WTC11 (cell line): ENCODE data around the gene TSC22D2. TPM values are rescaled to one million over a fixed set of nuclear protein-coding genes. Genes with fewer than 3 reads are reported as not detected.

Experiments
- ATAC-seq: fragments of 200-7000 bp; cut with Tn5 transposase; 2 replicates; pipeline ENCODE4 v1.10.0; 2021; ENCODE audit warnings: mild to moderate bottlenecking, moderate library complexity
- CTCF ChIA-PET: fragments of 300-600 bp; sonication (Branson Sonifier 250); formaldehyde crosslinking; loops from one replicate; lab custom pipeline; 2021; ENCODE audit warnings: antibody characterized with exemption; lab: Charles Lee
- POLR2A ChIA-PET: fragments of 350-600 bp; sonication (Branson Sonifier 250); formaldehyde crosslinking; loops from one replicate; lab custom pipeline; 2021; ENCODE audit warnings: antibody characterized with exemption; lab: Charles Lee
- DNase-seq: peaks from one replicate; pipeline ENCODE4 v3.0.0; 2021; ENCODE audit warnings: low spot score
- H3K27ac Mint-ChIP-seq: 2 replicates; pipeline ENCODE4 v1.8.0; 2021; ENCODE audit warnings: mixed read lengths
- H3K27me3 Mint-ChIP-seq: 2 replicates; pipeline ENCODE4 v1.8.0; 2021; ENCODE audit warnings: low read depth, mild to moderate bottlenecking, moderate library complexity, mixed read lengths
- H3K36me3 Mint-ChIP-seq: 2 replicates; pipeline ENCODE4 v1.8.0; 2021; ENCODE audit warnings: mixed read lengths
- H3K4me1 Mint-ChIP-seq: 2 replicates; pipeline ENCODE4 v1.8.0; 2022; ENCODE audit warnings: mixed read lengths
- H3K4me3 Mint-ChIP-seq: 2 replicates; pipeline ENCODE4 v1.8.0; 2021; ENCODE audit warnings: mild to moderate bottlenecking, moderate library complexity, mixed read lengths
- H3K9me3 Mint-ChIP-seq: 2 replicates; pipeline ENCODE4 v1.8.0; 2021; ENCODE audit warnings: mixed read lengths
- CTCF ChIP-seq: fragments of 200-600 bp; IDR thresholded peaks from 2 replicates; pipeline ENCODE4 v1.8.0; 2022; ENCODE audit warnings: antibody characterized with exemption
- E2F5 ChIP-seq: sonication (generic); formaldehyde crosslinking; IDR thresholded peaks from 2 replicates; pipeline ENCODE4 v1.8.1; 2022; ENCODE audit warnings: mild to moderate bottlenecking, moderate library complexity, missing genetic modification reagents
- ELF4 ChIP-seq: sonication (generic); formaldehyde crosslinking; IDR thresholded peaks from 2 replicates; pipeline ENCODE4 v1.8.1; 2022; ENCODE audit warnings: low read depth, mild to moderate bottlenecking, moderate library complexity, missing genetic modification reagents
- ETV6 ChIP-seq: sonication (generic); formaldehyde crosslinking; IDR thresholded peaks from 2 replicates; pipeline ENCODE4 v1.8.1; 2022; ENCODE audit warnings: mild to moderate bottlenecking, missing genetic modification reagents
- FOXJ3 ChIP-seq: sonication (generic); formaldehyde crosslinking; IDR thresholded peaks from 2 replicates; pipeline ENCODE4 v1.9.0; 2021; ENCODE audit warnings: missing genetic modification reagents, mild to moderate bottlenecking, borderline replicate concordance
- HMGXB4 ChIP-seq: sonication (generic); formaldehyde crosslinking; IDR thresholded peaks from 2 replicates; pipeline ENCODE4 v1.8.1; 2023; ENCODE audit warnings: mild to moderate bottlenecking, moderate library complexity, missing genetic modification reagents
- JAZF1 ChIP-seq: fragments of 250-450 bp; sonication (Bioruptor Pico); IDR thresholded peaks from 2 replicates; pipeline ENCODE4 v1.9.0; 2021; ENCODE audit warnings: moderate library complexity, mild to moderate bottlenecking, inconsistent platforms
- JUN ChIP-seq: sonication (generic); formaldehyde crosslinking; IDR thresholded peaks from 2 replicates; pipeline ENCODE4 v1.8.0; 2023; ENCODE audit warnings: mild to moderate bottlenecking, missing genetic modification reagents
- MAX ChIP-seq: sonication (generic); formaldehyde crosslinking; IDR thresholded peaks from 2 replicates; pipeline ENCODE4 v1.8.0; 2022; ENCODE audit warnings: mild to moderate bottlenecking, missing genetic modification reagents
- MLX ChIP-seq: sonication (generic); formaldehyde crosslinking; IDR thresholded peaks from 2 replicates; pipeline ENCODE4 v1.8.1; 2023; ENCODE audit warnings: mild to moderate bottlenecking, missing genetic modification reagents, moderate library complexity
- PREB ChIP-seq: sonication (generic); formaldehyde crosslinking; IDR thresholded peaks from 2 replicates; pipeline ENCODE4 v1.8.1; 2022; ENCODE audit warnings: mild to moderate bottlenecking, missing genetic modification reagents, moderate library complexity, borderline replicate concordance
- SP1 ChIP-seq: sonication (generic); formaldehyde crosslinking; conservative IDR thresholded peaks from 2 replicates; pipeline ENCODE4 v1.8.1; 2022; ENCODE audit warnings: missing genetic modification reagents
- TEAD1 ChIP-seq: sonication (generic); formaldehyde crosslinking; IDR thresholded peaks from 2 replicates; pipeline ENCODE4 v1.8.0; 2022; ENCODE audit warnings: mild to moderate bottlenecking, missing genetic modification reagents
- USF1 ChIP-seq: sonication (generic); formaldehyde crosslinking; IDR thresholded peaks from 2 replicates; pipeline ENCODE4 v1.8.0; 2022; ENCODE audit warnings: mild to moderate bottlenecking, missing genetic modification reagents
- ZBTB21 ChIP-seq: sonication (generic); formaldehyde crosslinking; IDR thresholded peaks from 2 replicates; pipeline ENCODE4 v1.8.1; 2023; ENCODE audit warnings: mild to moderate bottlenecking, missing genetic modification reagents, borderline replicate concordance
- ZBTB43 ChIP-seq: sonication (generic); formaldehyde crosslinking; IDR thresholded peaks from 2 replicates; pipeline ENCODE4 v1.8.1; 2023; ENCODE audit warnings: mild to moderate bottlenecking, missing genetic modification reagents
- ZNF121 ChIP-seq: sonication (generic); formaldehyde crosslinking; IDR thresholded peaks from 2 replicates; pipeline ENCODE4 v1.8.0; 2023; ENCODE audit warnings: missing genetic modification reagents
- ZNF219 ChIP-seq: sonication (generic); formaldehyde crosslinking; IDR thresholded peaks from 2 replicates; pipeline ENCODE4 v1.8.0; 2023; ENCODE audit warnings: missing genetic modification reagents, mild to moderate bottlenecking, borderline replicate concordance
- ZNF425 ChIP-seq: fragments of 250-450 bp; sonication (Bioruptor Pico); conservative IDR thresholded peaks from 2 replicates; pipeline ENCODE4 v1.9.0; 2021; ENCODE audit warnings: mild to moderate bottlenecking
- ZSCAN18 ChIP-seq: fragments of 250-450 bp; sonication (Bioruptor Pico); IDR thresholded peaks from 2 replicates; pipeline ENCODE4 v2.1.2; 2022; ENCODE audit warnings: mild to moderate bottlenecking, moderate library complexity
- total RNA-seq: library from RNA; stranded (reverse); gene quantifications from 3 replicates; pipeline ENCODE4 v1.2.3, GENCODE V29; 2021

The TSC22D2 gene
- total RNA-seq, 1 experiment from 2014 or later = 24.0 TPM

GRCh38 chr3:150396491-150396890 is 11.6 kb upstream of the TSC22D2 start:
- TF ChIP-seq ELF4 (CRISPR knock-in tag) = no peak
- no peak for TF ChIP-seq ZNF121 (CRISPR knock-in tag)
- no peak for TF ChIP-seq MAX (CRISPR knock-in tag)
- no peak for TF ChIP-seq FOXJ3 (CRISPR knock-in tag)
- TF ChIP-seq ZNF219 (CRISPR knock-in tag) = no peak
- no peak for TF ChIP-seq USF1
- TF ChIP-seq ZNF425 = no peak
- TF ChIP-seq ZBTB21 (CRISPR knock-in tag) = no peak
- no peak for TF ChIP-seq E2F5 (CRISPR knock-in tag)
- TF ChIP-seq ZSCAN18 = no peak
- no peak overlapping the region for H3K4me3 Mint-ChIP-seq

GRCh38 chr3:150396956-150397550 is 11.0 kb upstream of the TSC22D2 start:
- no peaks in the 10 kb centered on the region for H3K36me3 Mint-ChIP-seq
- H3K27ac Mint-ChIP-seq = no peak overlapping the region
- H3K4me3 Mint-ChIP-seq = no peak overlapping the region
- CTCF ChIA-PET = interaction anchor here (1.0 kb wide), 1 partner anchor 10 kb away, joined by 3 read pairs; no protein-coding TSS in a partner anchor
- POLR2A ChIA-PET = interaction anchor here (1.5 kb wide), 1 partner anchor 12 kb away, joined by 6 read pairs; the partner anchor contains the start of gene TSC22D2
- peaks cover 9% of the 10 kb centered on the region; the same call in 1 of the 2 replicates for H3K4me1 Mint-ChIP-seq
- DNase-seq = no peak
- no peak for ATAC-seq
- H3K27me3 Mint-ChIP-seq = no peaks in the 10 kb centered on the region
- no peaks in the 10 kb centered on the region for H3K9me3 Mint-ChIP-seq
- TF ChIP-seq ETV6 (CRISPR knock-in tag) (no peak), ELF4 (CRISPR knock-in tag) (no peak), JAZF1 (CRISPR knock-in tag) (no peak), PREB (no peak), MLX (CRISPR knock-in tag) (no peak), TEAD1 (CRISPR knock-in tag) (no peak), SP1 (CRISPR knock-in tag) (no peak), CTCF (no peak), HMGXB4 (CRISPR knock-in tag) (no peak), JUN (CRISPR knock-in tag) (no peak), ZBTB43 (no peak)

More at GRCh38 chr3:150396491-150396890, 11.6 kb upstream of the TSC22D2 start:
- H3K9me3 Mint-ChIP-seq = no peaks in the 10 kb centered on the region
- no peaks in the 10 kb centered on the region for H3K36me3 Mint-ChIP-seq
- H3K4me1 Mint-ChIP-seq = peaks cover 9% of the 10 kb centered on the region; the same call in 1 of the 2 replicates
- no peaks in the 10 kb centered on the region for H3K27me3 Mint-ChIP-seq
- no peak for DNase-seq
- ChIA-PET CTCF (no interaction called here), POLR2A (interaction anchor here (1.5 kb wide), 1 partner anchor 12 kb away, joined by 6 read pairs; the partner anchor contains the start of gene TSC22D2)
- no peak for ATAC-seq
- no peak overlapping the region for H3K27ac Mint-ChIP-seq
